HUES64 (cell line): ENCODE measurements around the gene AK4. TPM values are rescaled to one million over a fixed set of nuclear protein-coding genes. Genes with fewer than 3 reads are reported as not detected.
A peak's percentile ranks its signal among the peaks of the same experiment; 100 is the strongest.
"Not testable (repeated sequence)": the region's sequence is repeated elsewhere in the genome, so short reads cannot be mapped to it uniquely, and the experiment has no call there.

Source experiments
- H3K27ac ChIP-seq: 2 replicates; pipeline ENCODE4 v1.7.0; 2013; ENCODE audit warnings: low read depth, low read length, inconsistent platforms
- H3K27me3 ChIP-seq: 2 replicates; pipeline ENCODE4 v1.6.1; 2013; ENCODE audit warnings: mild to moderate bottlenecking, low read length; ENCODE audit not compliant: insufficient read depth
- H3K36me3 ChIP-seq: 2 replicates; pipeline ENCODE4 v1.6.1; 2013; ENCODE audit warnings: mild to moderate bottlenecking, low read length; ENCODE audit not compliant: insufficient read depth
- H3K4me1 ChIP-seq: 2 replicates; pipeline ENCODE4 v1.6.1; 2013; ENCODE audit warnings: mild to moderate bottlenecking, low read length, moderate library complexity; ENCODE audit not compliant: insufficient read depth
- H3K4me3 ChIP-seq: 2 replicates; pipeline ENCODE4 v1.5.1; 2013; ENCODE audit warnings: mild to moderate bottlenecking, low read length, moderate library complexity
- H3K9ac ChIP-seq: 2 replicates; pipeline ENCODE4 v1.6.1; 2013; ENCODE audit warnings: mild to moderate bottlenecking, low read depth, low read length
- H3K9me3 ChIP-seq: 2 replicates; pipeline ENCODE4 v1.6.1; 2013; ENCODE audit warnings: low read depth, low read length; ENCODE audit not compliant: insufficient read depth
- WGBS: fragments of 150-250, 120-280 bp; methylation state at CpG from one replicate; pipeline ENCODE4 v1.1.7; 2013; ENCODE audit warnings: missing lambda C conversion rate; 5-methylcytosine and 5-hydroxymethylcytosine counted together
- polyA plus RNA-seq, 2 experiments: library from polyadenylated mRNA; stranded (reverse); fragments of 50-300 nt; gene quantifications; one replicate each; pipeline ENCODE4 v1.2.3, GENCODE V29; 2013

The AK4 gene
- 63.7 TPM for polyA plus RNA-seq (2013, experiment 1 of 2)
- polyA plus RNA-seq (2013, experiment 2 of 2): 66.6 TPM

DNA sequence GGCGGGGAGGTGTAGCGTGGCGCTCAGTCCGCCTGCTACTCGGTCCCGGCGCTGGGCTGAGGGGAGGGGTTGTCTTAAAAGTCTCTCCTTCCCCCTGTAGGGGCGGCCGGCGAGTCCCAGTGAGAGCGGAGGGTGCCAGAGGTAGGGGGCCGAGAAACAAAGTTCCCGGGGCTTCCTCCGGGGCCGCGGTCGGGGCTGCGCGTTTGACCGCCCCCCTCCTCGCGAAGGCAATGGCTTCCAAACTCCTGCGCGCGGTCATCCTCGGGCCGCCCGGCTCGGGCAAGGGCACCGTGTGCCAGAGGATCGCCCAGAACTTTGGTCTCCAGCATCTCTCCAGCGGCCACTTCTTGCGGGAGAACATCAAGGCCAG is at the start of gene AK4:
Gene AK4, plus strand, starts transcription at position 26 of the 370 bp plus-strand sequence. Its CDS starts 205 bp downstream, at position 231.
- WGBS: 0% methylated on average over 6 of the region's 33 CpGs
- Histone ChIP-seq H3K27me3 (peaks cover 53% of the 10 kb centered on the region), H3K4me3 (peak within 1 kb of the TSS; percentile 62), H3K27ac (peak within 1 kb of the TSS; percentile 70; the same call in 1 of the 2 replicates), H3K4me1 (peaks cover 36% of the 10 kb centered on the region), H3K9ac (peak within 1 kb of the TSS; percentile 84)
- H3K9me3 ChIP-seq, H3K36me3 ChIP-seq: not testable (repeated sequence)

DNA sequence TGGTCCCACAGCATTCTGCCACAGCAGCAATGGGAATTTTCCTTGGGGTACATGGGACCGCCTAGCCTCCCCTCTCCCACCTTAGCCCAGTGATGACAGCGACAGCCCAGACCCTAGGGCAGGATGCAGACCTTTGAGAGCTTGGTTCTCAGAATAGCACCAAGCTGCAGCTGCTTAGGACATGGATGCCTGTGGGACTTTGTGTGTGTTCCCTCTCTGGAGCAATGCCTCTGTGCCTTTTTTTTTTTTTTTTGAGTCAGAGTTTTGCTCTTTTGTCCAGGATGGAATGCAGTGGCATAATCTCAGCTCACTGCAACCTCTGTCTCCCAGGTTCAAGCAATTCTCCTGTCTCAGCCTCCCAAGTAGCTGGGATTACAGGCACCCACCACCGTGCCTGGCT is 44.2 kb upstream of the AK4 start:
- H3K27me3 ChIP-seq: no peaks in the 10 kb centered on the region
- H3K9ac ChIP-seq: no peak overlapping the region
- H3K36me3 ChIP-seq: no peaks in the 10 kb centered on the region
- no peaks in the 10 kb centered on the region for H3K4me1 ChIP-seq
- WGBS: 92% methylated on average over 3 of the region's 3 CpGs
- no peaks in the 10 kb centered on the region for H3K9me3 ChIP-seq
- no peak overlapping the region for H3K27ac ChIP-seq
- no peak overlapping the region for H3K4me3 ChIP-seq

DNA sequence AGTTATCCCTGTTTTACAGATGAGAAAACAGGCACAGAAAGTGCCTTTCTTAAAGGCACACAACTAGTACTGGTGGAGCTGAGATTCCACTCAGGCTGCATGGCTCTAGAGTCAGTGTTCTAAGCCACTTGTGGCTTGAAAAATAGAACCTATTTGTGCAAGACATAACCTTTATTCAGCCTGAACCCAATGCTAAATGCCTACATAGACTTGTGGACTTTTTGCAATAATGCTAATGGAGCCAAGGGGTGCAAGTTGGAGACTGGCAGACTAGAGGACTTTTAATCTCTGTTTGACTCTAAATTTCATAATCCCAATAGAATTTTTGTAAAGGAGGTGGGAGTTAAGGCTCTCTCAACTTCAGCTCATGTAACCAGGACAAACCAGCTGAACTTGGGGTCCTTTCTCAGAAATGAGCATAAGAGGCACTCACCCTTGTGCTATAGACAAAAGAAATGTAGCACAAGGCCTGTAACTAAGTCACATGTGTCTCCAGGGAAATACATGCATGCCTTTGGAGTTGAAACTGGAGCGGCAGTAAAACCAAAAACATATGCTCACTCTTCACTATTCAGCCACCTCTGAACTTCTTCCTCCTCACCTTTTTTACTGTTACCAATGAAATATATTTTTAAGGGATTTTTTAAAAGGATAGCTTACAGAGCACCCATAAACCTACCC is 43.0 kb upstream of the AK4 start:
- Histone ChIP-seq H3K4me1 (no peaks in the 10 kb centered on the region), H3K27me3 (no peaks in the 10 kb centered on the region), H3K9me3 (no peaks in the 10 kb centered on the region), H3K27ac (no peak overlapping the region), H3K36me3 (no peaks in the 10 kb centered on the region), H3K9ac (no peak overlapping the region), H3K4me3 (no peak overlapping the region)
- 100% methylated on average over 1 of the region's 1 CpG for WGBS

DNA sequence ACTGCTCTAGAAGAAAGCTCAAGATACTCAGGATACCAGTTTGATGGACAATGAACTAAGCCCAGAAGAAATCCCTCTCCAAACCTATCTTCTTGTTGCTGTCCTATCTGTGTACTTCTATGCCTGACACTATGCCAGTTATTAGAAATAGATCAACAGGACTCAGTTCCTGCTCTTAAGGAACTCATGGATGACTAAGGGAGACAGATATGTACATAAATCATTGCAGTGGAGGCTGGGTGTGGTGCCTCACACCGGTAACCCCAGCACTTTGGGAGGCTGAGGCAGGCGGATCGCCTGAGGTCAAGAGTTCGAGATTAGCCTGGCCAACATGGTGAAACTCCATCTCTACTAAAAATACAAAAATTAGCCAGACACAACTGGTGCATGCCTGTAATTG is 42.4 kb upstream of the AK4 start:
- Histone ChIP-seq H3K27ac (no peak overlapping the region), H3K4me3 (no peak overlapping the region), H3K4me1 (no peaks in the 10 kb centered on the region), H3K36me3 (no peaks in the 10 kb centered on the region), H3K27me3 (no peaks in the 10 kb centered on the region), H3K9me3 (no peaks in the 10 kb centered on the region), H3K9ac (no peak overlapping the region)
- 91% methylated on average over 4 of the region's 4 CpGs for WGBS

GRCh38 chr1:65108025-65108642 is 39.9 kb upstream of the AK4 start:
- WGBS: 95% methylated on average over 2 of the region's 4 CpGs
- no peaks in the 10 kb centered on the region for H3K36me3 ChIP-seq
- no peak overlapping the region for H3K27ac ChIP-seq
- H3K9ac ChIP-seq: no peak overlapping the region
- H3K27me3 ChIP-seq: no peaks in the 10 kb centered on the region
- H3K9me3 ChIP-seq: no peaks in the 10 kb centered on the region
- no peaks in the 10 kb centered on the region for H3K4me1 ChIP-seq
- H3K4me3 ChIP-seq: no peak overlapping the region

DNA sequence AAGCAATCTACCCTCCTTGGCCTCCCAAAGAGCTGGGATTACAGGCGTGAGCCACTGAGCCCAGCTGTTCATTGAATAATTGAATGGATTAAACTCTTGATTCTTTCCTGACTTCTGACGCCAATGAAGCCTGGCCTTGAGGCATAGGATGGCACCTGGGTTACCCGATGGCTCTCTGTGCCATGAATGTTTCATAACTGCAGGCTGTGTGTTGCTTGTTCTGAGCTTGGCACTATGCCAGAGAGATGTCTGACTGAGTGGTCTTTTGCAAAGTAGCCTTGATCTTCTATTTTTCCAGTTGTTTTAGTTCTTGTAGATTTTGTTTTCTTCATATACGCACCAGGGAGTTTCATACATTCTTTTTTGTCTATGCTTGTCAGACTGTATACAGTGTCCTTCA is 38.5 kb upstream of the AK4 start:
- no peak overlapping the region for H3K9ac ChIP-seq
- H3K4me3 ChIP-seq: no peak overlapping the region
- H3K9me3 ChIP-seq: no peaks in the 10 kb centered on the region
- H3K4me1 ChIP-seq: peaks cover 2% of the 10 kb centered on the region; the same call in 1 of the 2 replicates
- 92% methylated on average over 4 of the region's 4 CpGs for WGBS
- H3K27me3 ChIP-seq: no peaks in the 10 kb centered on the region
- no peaks in the 10 kb centered on the region for H3K36me3 ChIP-seq
- no peak overlapping the region for H3K27ac ChIP-seq

DNA sequence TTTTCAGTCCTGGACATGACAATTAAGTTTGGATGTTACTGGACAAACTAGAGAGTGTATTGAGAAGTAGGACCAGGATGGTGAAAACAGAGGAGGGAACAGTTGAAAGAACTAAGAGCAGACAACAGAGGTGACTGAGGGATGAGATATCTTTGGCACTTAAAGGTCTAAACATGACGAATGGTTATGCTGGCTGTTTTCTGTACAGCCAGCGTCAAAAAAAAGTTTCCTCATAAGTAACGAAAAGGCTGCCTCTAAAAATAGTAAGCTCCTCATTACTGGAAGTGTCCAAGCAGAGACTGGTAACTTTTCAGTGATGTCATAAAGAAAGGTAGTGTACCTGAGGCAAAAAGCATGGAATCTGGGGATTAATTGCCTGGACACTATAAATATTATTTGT is 35.2 kb upstream of the AK4 start:
- Histone ChIP-seq H3K4me1 (peaks cover 4% of the 10 kb centered on the region; the same call in 1 of the 2 replicates), H3K27me3 (no peaks in the 10 kb centered on the region), H3K27ac (no peak overlapping the region), H3K9ac (no peak overlapping the region), H3K36me3 (no peaks in the 10 kb centered on the region), H3K9me3 (no peaks in the 10 kb centered on the region), H3K4me3 (no peak overlapping the region)
- 94% methylated on average over 3 of the region's 3 CpGs for WGBS

DNA sequence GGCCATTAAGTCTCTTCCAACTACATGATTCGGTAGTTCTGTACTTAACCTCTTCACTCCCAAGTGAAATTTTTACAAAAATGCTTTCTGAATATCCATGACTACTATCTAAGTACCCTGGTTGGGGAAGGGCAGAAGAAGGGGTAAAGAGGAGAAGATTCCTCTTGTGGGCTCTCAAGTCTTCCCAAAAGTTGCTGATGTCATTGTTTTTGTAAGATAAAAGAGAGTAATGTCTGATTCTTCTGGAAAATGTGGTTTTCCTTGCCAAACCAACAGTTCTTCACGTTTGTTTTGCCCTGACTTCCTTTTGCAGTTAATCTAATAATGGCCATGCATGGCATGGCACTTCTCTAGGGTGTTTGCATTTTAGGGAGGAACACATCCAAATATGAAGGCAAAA is 34.7 kb upstream of the AK4 start:
- Histone ChIP-seq H3K9ac (no peak overlapping the region), H3K4me1 (peaks cover 4% of the 10 kb centered on the region; the same call in 1 of the 2 replicates), H3K27ac (no peak overlapping the region), H3K27me3 (no peaks in the 10 kb centered on the region), H3K4me3 (no peak overlapping the region), H3K9me3 (no peaks in the 10 kb centered on the region), H3K36me3 (no peaks in the 10 kb centered on the region)
- 84% methylated on average over 1 of the region's 2 CpGs for WGBS

- WGBS: 90% methylated on average over 4 of the region's 4 CpGs
- no peak overlapping the region for H3K27ac ChIP-seq
Observed at GRCh38 chr1:65114322-65114721, 33.7 kb upstream of the AK4 start.

GRCh38 chr1:65119951-65120350 is 28.1 kb upstream of the AK4 start:
- Histone ChIP-seq H3K27me3 (no peaks in the 10 kb centered on the region), H3K36me3 (no peaks in the 10 kb centered on the region), H3K27ac (no peak overlapping the region), H3K9ac (no peak overlapping the region), H3K4me3 (no peak overlapping the region), H3K9me3 (no peaks in the 10 kb centered on the region), H3K4me1 (no peaks in the 10 kb centered on the region)
- WGBS: 93% methylated on average over 3 of the region's 4 CpGs

More at GRCh38 chr1:65114322-65114721, 33.7 kb upstream of the AK4 start:
- Histone ChIP-seq H3K9me3 (no peaks in the 10 kb centered on the region), H3K36me3 (no peaks in the 10 kb centered on the region), H3K9ac (no peak overlapping the region), H3K27me3 (no peaks in the 10 kb centered on the region), H3K4me1 (peaks cover 4% of the 10 kb centered on the region; the same call in 1 of the 2 replicates), H3K4me3 (no peak overlapping the region)

DNA sequence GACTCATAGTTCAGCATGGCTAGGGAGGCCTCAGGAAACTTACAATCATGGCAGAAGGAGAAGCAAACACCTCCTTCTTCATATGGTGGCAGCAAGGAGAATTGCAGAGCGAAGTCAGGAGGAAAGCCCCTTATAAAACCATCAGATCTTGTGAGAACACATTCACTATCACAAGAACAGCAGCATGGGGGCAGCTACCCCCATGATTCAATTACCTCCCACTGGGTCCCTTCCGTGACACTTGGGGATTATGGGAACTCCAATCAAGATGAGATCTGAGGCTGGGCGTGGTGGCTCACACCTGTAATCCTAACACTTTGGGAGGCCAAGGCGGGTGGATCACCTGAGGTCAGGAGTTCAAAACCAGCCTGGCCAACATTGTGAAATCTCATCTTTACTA is 18.9 kb upstream of the AK4 start:
- not testable (repeated sequence) for H3K27me3 ChIP-seq, H3K9me3 ChIP-seq, H3K4me1 ChIP-seq, H3K27ac ChIP-seq, H3K9ac ChIP-seq, H3K36me3 ChIP-seq, H3K4me3 ChIP-seq
- 93% methylated on average over 4 of the region's 4 CpGs for WGBS
